Endothelial cell (in vitro differentiated cells): Measurements from ENCODE around the gene NXPH3. TPM values are rescaled to one million over a fixed set of nuclear protein-coding genes. Genes with fewer than 3 reads are reported as not detected.
"Not testable (repeated sequence)": the region's sequence is repeated elsewhere in the genome, so short reads cannot be mapped to it uniquely, and the experiment has no call there.

ENCODE experiments used
- DNase-seq: peaks from one replicate; pipeline ENCODE4 v3.0.0; 2021; ENCODE audit warnings: low spot score
- H3K27ac Mint-ChIP-seq: one replicate; pipeline ENCODE4 v1.8.0; 2021; ENCODE audit warnings: mixed read lengths, inconsistent platforms; ENCODE audit not compliant: unreplicated experiment
- H3K27me3 Mint-ChIP-seq: one replicate; pipeline ENCODE4 v1.8.0; 2021; ENCODE audit warnings: mild to moderate bottlenecking, moderate library complexity, mixed read lengths, inconsistent platforms; ENCODE audit not compliant: unreplicated experiment
- H3K36me3 Mint-ChIP-seq: one replicate; pipeline ENCODE4 v1.8.0; 2021; ENCODE audit warnings: mild to moderate bottlenecking, low read depth, mixed read lengths, inconsistent platforms; ENCODE audit not compliant: unreplicated experiment
- H3K4me1 Mint-ChIP-seq: one replicate; pipeline ENCODE4 v1.8.0; 2021; ENCODE audit warnings: mild to moderate bottlenecking, mixed read lengths, inconsistent platforms; ENCODE audit not compliant: unreplicated experiment
- H3K4me3 Mint-ChIP-seq: one replicate; pipeline ENCODE4 v1.8.0; 2021; ENCODE audit warnings: mild to moderate bottlenecking, mixed read lengths, inconsistent platforms; ENCODE audit not compliant: unreplicated experiment
- H3K9me3 Mint-ChIP-seq: one replicate; pipeline ENCODE4 v1.8.0; 2021; ENCODE audit warnings: mixed read lengths, inconsistent platforms; ENCODE audit not compliant: unreplicated experiment
- total RNA-seq: library from RNA; stranded (reverse); fragmentation: NEBNext Ultra II Directional; extraction: Animal tissue kit (Norgen Biotek cat#: 25700); gene quantifications from one replicate; pipeline ENCODE4 v1.2.1, GENCODE V29; 2021; ENCODE audit not compliant: unreplicated experiment
- TF ChIP-seq, protein P1 (sequence below): fragments of 200-600 bp; sonication (generic); IDR thresholded peaks from one replicate; pipeline ENCODE4 v1.5.0; 2021; ENCODE audit warnings: antibody characterized with exemption; ENCODE audit not compliant: unreplicated experiment

The NXPH3 gene
- total RNA-seq, 1 donor from 2014 or later: 6.6 TPM

DNA sequence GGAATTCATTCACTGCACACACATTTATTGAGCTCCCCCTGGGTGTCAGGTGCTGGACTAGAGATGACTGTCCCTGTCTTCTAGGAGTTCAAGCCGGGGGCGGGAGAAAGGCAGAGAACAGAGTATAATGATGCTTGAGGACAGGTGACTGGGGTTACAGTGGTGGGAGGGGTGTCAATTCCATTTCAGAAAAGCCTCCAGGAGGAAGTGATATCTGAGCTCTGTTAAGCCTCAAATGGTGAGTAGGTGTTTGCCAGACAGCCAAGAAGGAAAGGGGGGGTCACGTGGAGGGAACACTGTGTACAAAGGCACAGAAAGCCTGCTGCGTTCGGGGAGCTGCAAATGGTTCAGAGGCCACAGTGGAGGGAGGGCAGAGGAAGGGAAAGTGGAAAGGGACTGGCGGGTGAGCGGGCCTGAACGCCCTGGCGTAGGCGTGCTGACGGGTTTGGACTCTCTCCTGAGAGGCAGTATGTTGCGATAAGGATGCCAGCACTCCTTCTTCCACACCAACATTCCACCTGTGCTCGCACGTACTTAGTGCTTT is 9.7 kb upstream of the NXPH3 start:
- Mint-ChIP-seq H3K27ac (no peak overlapping the region), H3K36me3 (no peaks in the 10 kb centered on the region), H3K9me3 (no peaks in the 10 kb centered on the region), H3K4me1 (peaks cover 4% of the 10 kb centered on the region), H3K27me3 (peaks cover 1% of the 10 kb centered on the region), H3K4me3 (no peak overlapping the region)
- TF ChIP-seq, protein P1, sequence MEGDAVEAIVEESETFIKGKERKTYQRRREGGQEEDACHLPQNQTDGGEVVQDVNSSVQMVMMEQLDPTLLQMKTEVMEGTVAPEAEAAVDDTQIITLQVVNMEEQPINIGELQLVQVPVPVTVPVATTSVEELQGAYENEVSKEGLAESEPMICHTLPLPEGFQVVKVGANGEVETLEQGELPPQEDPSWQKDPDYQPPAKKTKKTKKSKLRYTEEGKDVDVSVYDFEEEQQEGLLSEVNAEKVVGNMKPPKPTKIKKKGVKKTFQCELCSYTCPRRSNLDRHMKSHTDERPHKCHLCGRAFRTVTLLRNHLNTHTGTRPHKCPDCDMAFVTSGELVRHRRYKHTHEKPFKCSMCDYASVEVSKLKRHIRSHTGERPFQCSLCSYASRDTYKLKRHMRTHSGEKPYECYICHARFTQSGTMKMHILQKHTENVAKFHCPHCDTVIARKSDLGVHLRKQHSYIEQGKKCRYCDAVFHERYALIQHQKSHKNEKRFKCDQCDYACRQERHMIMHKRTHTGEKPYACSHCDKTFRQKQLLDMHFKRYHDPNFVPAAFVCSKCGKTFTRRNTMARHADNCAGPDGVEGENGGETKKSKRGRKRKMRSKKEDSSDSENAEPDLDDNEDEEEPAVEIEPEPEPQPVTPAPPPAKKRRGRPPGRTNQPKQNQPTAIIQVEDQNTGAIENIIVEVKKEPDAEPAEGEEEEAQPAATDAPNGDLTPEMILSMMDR: no peak
- no peak for DNase-seq

DNA sequence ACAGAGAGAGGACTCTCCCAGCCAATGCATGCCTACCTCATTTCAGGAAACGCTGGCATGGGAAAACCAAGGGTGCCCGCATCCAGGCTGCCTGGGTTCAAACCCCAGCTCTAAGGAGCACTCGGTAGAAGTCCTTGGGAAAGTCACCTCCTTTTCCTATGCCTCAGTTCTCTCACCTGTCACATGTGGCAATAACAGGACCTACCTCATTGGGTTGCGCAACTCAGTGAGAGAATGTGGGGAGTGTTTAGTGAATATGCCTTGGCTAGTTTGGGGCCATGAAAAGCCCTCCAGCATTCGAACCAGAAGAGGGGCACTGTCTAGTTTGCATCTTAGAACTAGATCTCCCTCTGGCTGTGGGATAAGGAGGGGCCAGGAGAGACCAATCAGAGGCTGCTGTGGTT is 9.0 kb upstream of the NXPH3 start:
- H3K4me1 Mint-ChIP-seq: peaks cover 4% of the 10 kb centered on the region
- no peaks in the 10 kb centered on the region for H3K36me3 Mint-ChIP-seq
- H3K9me3 Mint-ChIP-seq: no peaks in the 10 kb centered on the region
- H3K27me3 Mint-ChIP-seq: peaks cover 3% of the 10 kb centered on the region
- no peak overlapping the region for H3K4me3 Mint-ChIP-seq
- TF ChIP-seq, protein P1: no peak
- H3K27ac Mint-ChIP-seq: no peak overlapping the region
- DNase-seq: no peak

DNA sequence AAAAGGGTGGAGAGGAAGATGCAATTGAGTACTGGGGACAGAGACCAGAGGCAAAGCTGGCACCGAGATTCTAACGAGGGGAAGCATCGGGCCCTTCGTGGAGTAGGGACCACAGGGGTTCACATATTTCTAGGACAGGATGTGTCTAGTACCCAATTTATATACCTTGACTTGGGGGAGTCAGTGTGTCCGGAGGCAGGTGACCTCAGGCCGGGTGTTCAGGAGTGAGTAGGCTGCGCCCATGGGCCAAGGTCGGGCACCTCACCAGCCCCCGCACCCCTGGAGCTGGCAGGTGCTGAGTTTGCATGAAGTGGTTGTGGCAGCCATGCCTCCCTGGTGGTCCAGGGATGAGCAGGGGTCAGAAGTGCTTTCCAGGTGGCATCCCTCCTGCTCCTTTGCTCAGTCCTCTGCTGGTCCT is 8.6 kb upstream of the NXPH3 start:
- H3K4me3 Mint-ChIP-seq: no peak overlapping the region
- TF ChIP-seq, protein P1: no peak
- no peak for DNase-seq
- H3K27ac Mint-ChIP-seq: no peak overlapping the region
- peaks cover 4% of the 10 kb centered on the region for H3K4me1 Mint-ChIP-seq
- H3K9me3 Mint-ChIP-seq: no peaks in the 10 kb centered on the region
- no peaks in the 10 kb centered on the region for H3K36me3 Mint-ChIP-seq
- H3K27me3 Mint-ChIP-seq: peaks cover 4% of the 10 kb centered on the region

DNA sequence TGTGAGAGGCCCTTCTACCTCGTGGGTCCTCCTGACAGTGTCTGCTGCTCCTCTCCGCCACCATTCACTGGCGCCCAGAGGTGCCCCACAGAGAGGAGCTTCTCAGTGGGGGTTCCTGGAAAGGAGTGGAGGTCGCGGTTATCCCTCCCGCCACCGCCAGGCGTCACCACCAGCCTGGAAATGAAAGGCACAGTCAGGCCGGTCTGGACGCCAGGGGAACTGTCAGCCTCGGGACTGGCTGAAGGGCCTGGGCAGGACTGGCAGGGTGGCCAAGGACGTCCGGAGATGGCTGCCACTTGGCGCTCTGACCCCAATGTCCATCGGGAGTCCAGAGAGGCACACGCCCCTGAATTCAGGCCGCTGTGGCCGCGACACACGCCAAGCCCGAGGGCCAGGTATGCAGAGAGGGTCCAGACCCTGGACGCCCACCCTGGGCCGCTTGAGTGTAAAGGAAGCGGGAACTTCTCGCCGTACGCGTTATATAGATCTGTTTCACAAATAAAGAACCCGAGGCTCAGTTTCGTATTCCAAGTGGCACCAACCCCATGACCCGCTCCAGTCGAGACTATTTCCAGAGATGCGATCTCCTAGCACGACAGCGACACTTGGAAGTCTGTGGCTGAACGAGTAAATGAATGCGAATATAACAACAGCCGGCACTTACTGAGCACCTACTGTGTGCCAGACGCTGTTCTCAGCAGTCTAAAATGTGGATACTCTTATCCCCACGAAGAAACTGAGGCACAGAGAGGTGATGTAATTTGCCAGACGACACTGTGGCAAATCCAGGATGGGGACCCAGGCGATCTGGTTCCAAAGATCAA is 7.6 kb upstream of the NXPH3 start:
- Mint-ChIP-seq H3K27ac (no peak overlapping the region), H3K4me1 (peaks cover 6% of the 10 kb centered on the region), H3K9me3 (no peaks in the 10 kb centered on the region), H3K27me3 (peaks cover 3% of the 10 kb centered on the region), H3K4me3 (peak overlapping the region; percentile 37), H3K36me3 (no peaks in the 10 kb centered on the region)
- TF ChIP-seq, protein P1: peak; percentile 99
- DNase-seq: peak; percentile 95

DNA sequence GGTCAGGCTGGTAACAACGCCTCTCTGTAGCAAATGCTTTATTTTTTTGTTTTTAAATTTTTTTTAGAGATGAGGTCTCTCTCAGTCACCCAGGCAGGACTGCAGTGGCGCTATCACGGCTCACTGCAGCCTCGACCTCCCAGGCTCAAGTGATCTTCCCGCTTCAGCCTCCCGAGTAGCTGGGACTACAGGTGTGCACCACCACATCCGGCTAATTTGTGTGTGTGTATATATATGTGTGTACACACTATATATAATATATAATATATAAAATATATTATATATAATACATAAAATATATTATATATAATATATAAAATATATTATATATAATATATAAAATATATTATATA is 7.0 kb upstream of the NXPH3 start:
- H3K27ac Mint-ChIP-seq, H3K9me3 Mint-ChIP-seq, H3K4me3 Mint-ChIP-seq, H3K27me3 Mint-ChIP-seq, H3K36me3 Mint-ChIP-seq, DNase-seq: not testable (repeated sequence)
- peaks cover 12% of the 10 kb centered on the region for H3K4me1 Mint-ChIP-seq
